SK-N-SH (cell line): ENCODE results near the gene MXI1. TPM values are rescaled to one million over a fixed set of nuclear protein-coding genes. Genes with fewer than 3 reads are reported as not detected.

ENCODE experiments used
- CTCF ChIA-PET: fragments of 300-600, 350-600 bp; formaldehyde crosslinking; extraction: SDS; loops from one replicate; lab custom pipeline; 2021; lab: Yijun Ruan, JAX
- POLR2A ChIA-PET: fragments of 350-600 bp; sonication (Branson Sonifier 250); formaldehyde crosslinking; extraction: SDS; loops from one replicate; lab custom pipeline; 2020; ENCODE audit warnings: antibody characterized with exemption, inconsistent platforms; lab: Yijun Ruan, JAX
- DNase-seq: peaks from one replicate; pipeline ENCODE4 v3.0.0; 2012
- H2AFZ ChIP-seq: fragments of 200-600 bp; sonication (generic); 2 replicates; pipeline ENCODE4 v1.8.1; 2016; ENCODE audit warnings: antibody characterized with exemption, mild to moderate bottlenecking, low read depth
- H3F3A ChIP-seq: fragments of 200-600 bp; sonication (generic); replicated peaks from 2 replicates; pipeline ENCODE3; 2016; ENCODE audit warnings: antibody characterized with exemption, mild to moderate bottlenecking; ENCODE audit not compliant: insufficient read depth
- H3K27ac ChIP-seq, 2 experiments: fragments of 200-500 bp in 1 of 2; fragments of 200-600 bp in 1 of 2; sonication (Bioruptor generic) in 1 of 2; sonication (generic), shearing (Covaris generic) in 1 of 2; 2 replicates each; pipeline versions ENCODE4 v1.5.1 to v1.6.1; 2014 to 2016; ENCODE audit warnings: low read depth in 2 of 2, inconsistent platforms in 1 of 2, low read length in 1 of 2, mild to moderate bottlenecking in 1 of 2, mixed read lengths in 1 of 2
- H3K27me3 ChIP-seq: fragments of 200-600 bp; sonication (generic), shearing (Covaris generic); 2 replicates; pipeline ENCODE4 v1.6.1; 2016; ENCODE audit warnings: mixed run types; ENCODE audit not compliant: insufficient read depth
- H3K36me3 ChIP-seq, 2 experiments: fragments of 200-500 bp in 1 of 2; fragments of 200-600 bp in 1 of 2; sonication (Bioruptor generic) in 1 of 2; sonication (generic) in 1 of 2; replicated peaks in 1 of 2; 2 replicates each; pipeline versions ENCODE3 to v1.5.1; 2014 to 2016; ENCODE audit warnings: low read length in 1 of 2, mild to moderate bottlenecking in 1 of 2; ENCODE audit not compliant: insufficient read depth in 2 of 2, control insufficient read depth in 1 of 2
- H3K4me1 ChIP-seq, 2 experiments: fragments of 200-500 bp in 1 of 2; fragments of 200-600 bp in 1 of 2; sonication (Bioruptor generic) in 1 of 2; sonication (generic), shearing (Covaris generic) in 1 of 2; 2 replicates each; pipeline versions ENCODE4 v1.5.1 to v1.6.1; 2014 to 2016; ENCODE audit warnings: low read depth in 1 of 2, low read length in 1 of 2, mixed run types in 1 of 2; ENCODE audit not compliant: insufficient read depth in 2 of 2, control insufficient read depth in 1 of 2
- H3K4me2 ChIP-seq: fragments of 200-600 bp; sonication (generic), shearing (Covaris generic); 2 replicates; pipeline ENCODE4 v1.6.1; 2017; ENCODE audit warnings: mixed run types
- H3K4me3 ChIP-seq, 2 experiments: fragments of 200-500 bp in 1 of 2; fragments of 200-600 bp in 1 of 2; sonication (Bioruptor generic) in 1 of 2; sonication (generic), shearing (Covaris generic) in 1 of 2; 2 replicates each; pipeline versions ENCODE4 v1.5.1 to v1.8.1; 2014 to 2016; ENCODE audit warnings: low read depth in 2 of 2, inconsistent platforms in 1 of 2, low read length in 1 of 2, mild to moderate bottlenecking in 1 of 2, mixed read lengths in 1 of 2, moderate library complexity in 1 of 2
- H3K79me2 ChIP-seq: fragments of 200-600 bp; sonication (generic); 2 replicates; pipeline ENCODE4 v1.8.1; 2017; ENCODE audit warnings: mild to moderate bottlenecking; ENCODE audit not compliant: insufficient read depth
- H3K9ac ChIP-seq: fragments of 200-600 bp; sonication (generic); 2 replicates; pipeline ENCODE4 v1.6.1; 2017; ENCODE audit warnings: mixed run types
- H3K9me2 ChIP-seq: fragments of 200-600 bp; sonication (generic); 2 replicates; pipeline ENCODE4 v1.6.1; 2017; ENCODE audit warnings: mixed run types
- H3K9me3 ChIP-seq: fragments of 200-600 bp; sonication (generic); 2 replicates; pipeline ENCODE4 v1.6.1; 2017; ENCODE audit warnings: mixed run types, mild to moderate bottlenecking, moderate library complexity
- H4K20me1 ChIP-seq: fragments of 200-600 bp; sonication (generic); 2 replicates; pipeline ENCODE4 v1.6.1; 2017; ENCODE audit warnings: mild to moderate bottlenecking, mixed run types; ENCODE audit not compliant: insufficient read depth
- CHD2 ChIP-seq: fragments of 150-350 bp; IDR thresholded peaks from 2 replicates; pipeline ENCODE4 v1.6.1; 2018; ENCODE audit warnings: low read length; ENCODE audit not compliant: partially characterized antibody
- FOXJ3 ChIP-seq: sonication (generic); formaldehyde crosslinking; IDR thresholded peaks from 2 replicates; pipeline ENCODE4 v1.5.1; 2020; ENCODE audit warnings: mild to moderate bottlenecking, missing genetic modification reagents
- FOXM1 ChIP-seq: IDR thresholded peaks from 2 replicates; pipeline ENCODE4 v1.4.0; 2012; ENCODE audit warnings: low read depth, mild to moderate bottlenecking
- GABPA ChIP-seq: IDR thresholded peaks from 2 replicates; pipeline ENCODE4 v1.4.0; 2012; ENCODE audit warnings: low read depth, mild to moderate bottlenecking
- GATA2 ChIP-seq: sonication (generic); formaldehyde crosslinking; IDR thresholded peaks from 2 replicates; pipeline ENCODE4 v1.5.0; 2020; ENCODE audit warnings: mild to moderate bottlenecking, missing genetic modification reagents
- JUND ChIP-seq: IDR thresholded peaks from 2 replicates; pipeline ENCODE4 v1.4.0; 2012
- MEF2A ChIP-seq: IDR thresholded peaks from 2 replicates; pipeline ENCODE4 v1.4.0; 2012; ENCODE audit warnings: low read depth, borderline replicate concordance
- NFIC ChIP-seq: IDR thresholded peaks from 2 replicates; pipeline ENCODE4 v1.4.0; 2012; ENCODE audit warnings: borderline replicate concordance
- RAD21 ChIP-seq: IDR thresholded peaks from 2 replicates; pipeline ENCODE4 v1.6.1; 2012; ENCODE audit warnings: mild to moderate bottlenecking, low read length
- RXRA ChIP-seq: IDR thresholded peaks from 2 replicates; pipeline ENCODE4 v1.4.0; 2012; ENCODE audit warnings: low read depth, mild to moderate bottlenecking, borderline replicate concordance
- SIN3A ChIP-seq: IDR thresholded peaks from 2 replicates; pipeline ENCODE4 v1.6.1; 2012; ENCODE audit warnings: low read depth, mild to moderate bottlenecking, low read length, moderate library complexity, borderline replicate concordance
- SMC3 ChIP-seq: IDR thresholded peaks from 2 replicates; pipeline ENCODE4 v1.6.1; 2012; ENCODE audit warnings: low read depth, low read length, improper control_type of control experiment
- TCF12 ChIP-seq: IDR thresholded peaks from 2 replicates; pipeline ENCODE4 v1.4.0; 2012
- TEAD4 ChIP-seq: IDR thresholded peaks from 2 replicates; pipeline ENCODE4 v1.4.0; 2012; ENCODE audit warnings: mild to moderate bottlenecking, borderline replicate concordance; ENCODE audit not compliant: insufficient read depth
- WGBS: methylation state at CpG from one replicate; pipeline ENCODE4 v1.1.6; 2017; ENCODE audit warnings: low lambda C conversion rate; 5-methylcytosine and 5-hydroxymethylcytosine counted together
- polyA plus RNA-seq, 3 experiments: library from polyadenylated mRNA; depleted of rRNA; stranded (reverse); fragments of >200 nt; gene quantifications; 2 replicates each; pipeline ENCODE4 v1.2.3, GENCODE V29; 2012
- TF ChIP-seq, protein P1 (sequence below): fragments of 150-350 bp; IDR thresholded peaks from 2 replicates; pipeline ENCODE4 v1.6.1; 2016; ENCODE audit warnings: mild to moderate bottlenecking, low read depth, low read length
- TF ChIP-seq, protein P2 (sequence below): IDR thresholded peaks from 2 replicates; pipeline ENCODE4; 2012
- TF ChIP-seq, protein P3 (sequence below): IDR thresholded peaks from 2 replicates; pipeline ENCODE4 v1.4.0; 2012; ENCODE audit warnings: low read depth
- TF ChIP-seq, protein P4 (sequence below): fragments of 150-350 bp; IDR thresholded peaks from 2 replicates; pipeline ENCODE4 v1.6.1; 2017; ENCODE audit warnings: antibody characterized with exemption, low read length, low read depth, borderline replicate concordance

MXI1 gene
- polyA plus RNA-seq, 1 of the 3 experiments (the other 2 are of a cell fraction) = 13.8 TPM

DNA sequence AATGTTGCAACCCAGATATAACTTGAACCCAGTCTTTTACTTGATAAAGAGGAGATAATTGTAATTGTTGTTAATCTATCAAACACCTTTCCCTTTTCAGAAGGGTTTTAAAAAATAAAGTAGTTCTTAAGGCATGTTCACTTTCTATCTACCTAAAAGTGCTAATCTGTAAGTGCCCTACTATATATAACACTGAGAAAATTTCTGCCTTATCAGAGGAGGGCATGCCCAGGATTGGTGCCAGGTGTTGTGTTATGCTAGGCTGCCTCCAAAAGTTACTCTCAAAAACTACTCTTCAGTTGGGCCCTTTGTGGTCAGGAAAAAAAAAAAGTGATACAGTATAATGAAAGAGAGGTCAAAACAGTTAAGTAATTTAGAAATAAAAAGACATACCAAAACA is 61.0 kb downstream of the MXI1 start:
- no peaks in the 10 kb centered on the region for H3K9me3 ChIP-seq
- no peak overlapping the region for H3K4me3 ChIP-seq
- no peak overlapping the region for H3K27ac ChIP-seq
- TF ChIP-seq, protein P1, sequence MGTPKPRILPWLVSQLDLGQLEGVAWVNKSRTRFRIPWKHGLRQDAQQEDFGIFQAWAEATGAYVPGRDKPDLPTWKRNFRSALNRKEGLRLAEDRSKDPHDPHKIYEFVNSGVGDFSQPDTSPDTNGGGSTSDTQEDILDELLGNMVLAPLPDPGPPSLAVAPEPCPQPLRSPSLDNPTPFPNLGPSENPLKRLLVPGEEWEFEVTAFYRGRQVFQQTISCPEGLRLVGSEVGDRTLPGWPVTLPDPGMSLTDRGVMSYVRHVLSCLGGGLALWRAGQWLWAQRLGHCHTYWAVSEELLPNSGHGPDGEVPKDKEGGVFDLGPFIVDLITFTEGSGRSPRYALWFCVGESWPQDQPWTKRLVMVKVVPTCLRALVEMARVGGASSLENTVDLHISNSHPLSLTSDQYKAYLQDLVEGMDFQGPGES = no peak
- no peak for TF ChIP-seq FOXJ3
- TF ChIP-seq JUND = no peak
- TF ChIP-seq RAD21 = no peak
- no peak for TF ChIP-seq TEAD4
- no peak for TF ChIP-seq GABPA
- no peak for TF ChIP-seq FOXM1
- no peak for TF ChIP-seq SIN3A
- TF ChIP-seq MEF2A = no peak
- TF ChIP-seq SMC3 = no peak
- no peak for TF ChIP-seq CHD2
- TF ChIP-seq RXRA = no peak
- TF ChIP-seq NFIC = no peak
- TF ChIP-seq GATA2 (CRISPR knock-in tag) = no peak
- TF ChIP-seq, protein P2, sequence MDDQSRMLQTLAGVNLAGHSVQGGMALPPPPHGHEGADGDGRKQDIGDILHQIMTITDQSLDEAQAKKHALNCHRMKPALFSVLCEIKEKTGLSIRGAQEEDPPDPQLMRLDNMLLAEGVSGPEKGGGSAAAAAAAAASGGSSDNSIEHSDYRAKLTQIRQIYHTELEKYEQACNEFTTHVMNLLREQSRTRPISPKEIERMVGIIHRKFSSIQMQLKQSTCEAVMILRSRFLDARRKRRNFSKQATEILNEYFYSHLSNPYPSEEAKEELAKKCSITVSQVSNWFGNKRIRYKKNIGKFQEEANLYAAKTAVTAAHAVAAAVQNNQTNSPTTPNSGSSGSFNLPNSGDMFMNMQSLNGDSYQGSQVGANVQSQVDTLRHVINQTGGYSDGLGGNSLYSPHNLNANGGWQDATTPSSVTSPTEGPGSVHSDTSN = no peak
- TF ChIP-seq, all 33 proteins: peak for 0
- H2AFZ ChIP-seq = no peak overlapping the region
- H3K4me1 ChIP-seq = peaks cover 3 to 4% of the 10 kb centered on the region in 2 experiments; a peak in 3 of 4 replicates
- no peaks in the 10 kb centered on the region for H3K27me3 ChIP-seq
- CTCF ChIA-PET = interaction anchor here (1.0 to 3.1 kb wide), 3 partner anchors 11 to 384 kb away, joined by 5 to 16 read pairs (median 6); no protein-coding TSS in a partner anchor
- H3K4me2 ChIP-seq = no peak overlapping the region
- POLR2A ChIA-PET = no interaction called here
- no peaks in the 10 kb centered on the region for H3K36me3 ChIP-seq
- no peaks in the 10 kb centered on the region for H4K20me1 ChIP-seq
- no peak overlapping the region for H3K9ac ChIP-seq
- H3K79me2 ChIP-seq = no peaks in the 10 kb centered on the region
- no peaks in the 10 kb centered on the region for H3F3A ChIP-seq
- H3K9me2 ChIP-seq = no peaks in the 10 kb centered on the region
- no peak for DNase-seq

DNA sequence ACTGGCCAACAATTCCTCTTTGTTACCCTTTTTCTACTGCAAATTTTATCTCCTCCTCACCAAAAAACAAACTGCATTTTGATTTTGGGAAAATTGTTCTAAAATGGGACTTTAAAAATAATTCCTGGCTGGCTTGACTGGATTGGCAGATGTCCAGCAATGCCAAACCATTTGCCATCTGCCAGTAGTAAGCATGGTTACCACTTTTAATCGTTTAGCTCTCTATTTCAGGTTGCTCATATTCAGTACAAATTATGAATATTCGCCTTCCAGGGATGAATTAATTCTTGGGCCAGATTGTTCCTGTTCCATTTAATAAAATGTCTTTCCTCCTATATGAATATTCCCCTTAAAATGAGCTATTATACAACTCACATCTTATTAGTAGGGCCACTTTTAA is 61.6 kb downstream of the MXI1 start:
- H3K9me3 ChIP-seq = no peaks in the 10 kb centered on the region
- H3K4me1 ChIP-seq = peaks cover 3 to 5% of the 10 kb centered on the region in 2 experiments; a peak in 3 of 4 replicates
- H2AFZ ChIP-seq = no peak overlapping the region
- POLR2A ChIA-PET = no interaction called here
- H4K20me1 ChIP-seq = no peaks in the 10 kb centered on the region
- no peak overlapping the region for H3K27ac ChIP-seq
- H3K9me2 ChIP-seq = no peaks in the 10 kb centered on the region
- H3K27me3 ChIP-seq = no peaks in the 10 kb centered on the region
- no peak overlapping the region for H3K9ac ChIP-seq
- no peak overlapping the region for H3K4me2 ChIP-seq
- TF ChIP-seq, protein P3, sequence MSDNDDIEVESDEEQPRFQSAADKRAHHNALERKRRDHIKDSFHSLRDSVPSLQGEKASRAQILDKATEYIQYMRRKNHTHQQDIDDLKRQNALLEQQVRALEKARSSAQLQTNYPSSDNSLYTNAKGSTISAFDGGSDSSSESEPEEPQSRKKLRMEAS = no peak
- TF ChIP-seq, protein P4, sequence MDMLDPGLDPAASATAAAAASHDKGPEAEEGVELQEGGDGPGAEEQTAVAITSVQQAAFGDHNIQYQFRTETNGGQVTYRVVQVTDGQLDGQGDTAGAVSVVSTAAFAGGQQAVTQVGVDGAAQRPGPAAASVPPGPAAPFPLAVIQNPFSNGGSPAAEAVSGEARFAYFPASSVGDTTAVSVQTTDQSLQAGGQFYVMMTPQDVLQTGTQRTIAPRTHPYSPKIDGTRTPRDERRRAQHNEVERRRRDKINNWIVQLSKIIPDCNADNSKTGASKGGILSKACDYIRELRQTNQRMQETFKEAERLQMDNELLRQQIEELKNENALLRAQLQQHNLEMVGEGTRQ = no peak
- TF ChIP-seq SMC3 (no peak), TCF12 (no peak)
- H3K79me2 ChIP-seq = no peaks in the 10 kb centered on the region
- WGBS = 46% methylated on average over 2 of the region's 2 CpGs
- CTCF ChIA-PET = interaction anchor here (1.0 to 3.1 kb wide), 4 partner anchors 10 to 385 kb away, joined by 3 to 16 read pairs (median 6); no protein-coding TSS in a partner anchor
- peak; percentile 17 for DNase-seq
- no peak overlapping the region for H3K4me3 ChIP-seq
- no peaks in the 10 kb centered on the region for H3F3A ChIP-seq
- no peaks in the 10 kb centered on the region for H3K36me3 ChIP-seq
